Forelimb muscle (tissue), 1 donor: ENCODE measurements around the gene SUN5. TPM values are rescaled to one million over a fixed set of nuclear protein-coding genes. Genes with fewer than 3 reads are reported as not detected.
"Not testable (repeated sequence)": the region's sequence is repeated elsewhere in the genome, so short reads cannot be mapped to it uniquely, and the experiment has no call there.

Source experiments
- DNase-seq: peaks from one replicate; pipeline ENCODE4 v3.0.0-alpha.2; 2013; ENCODE audit warnings: low read depth
- polyA plus RNA-seq: library from polyadenylated mRNA; unstranded; fragments of 120-200 nt; gene quantifications from one replicate; pipeline ENCODE4 v1.2.1, GENCODE V29; 2013; ENCODE audit not compliant: insufficient read length

Gene SUN5
- polyA plus RNA-seq, 1 donor: not detected

- DNase-seq: no peak
These were observed 26.8 kb downstream of the SUN5 start for GRCh38 chr20:32977281-32978008.

DNA sequence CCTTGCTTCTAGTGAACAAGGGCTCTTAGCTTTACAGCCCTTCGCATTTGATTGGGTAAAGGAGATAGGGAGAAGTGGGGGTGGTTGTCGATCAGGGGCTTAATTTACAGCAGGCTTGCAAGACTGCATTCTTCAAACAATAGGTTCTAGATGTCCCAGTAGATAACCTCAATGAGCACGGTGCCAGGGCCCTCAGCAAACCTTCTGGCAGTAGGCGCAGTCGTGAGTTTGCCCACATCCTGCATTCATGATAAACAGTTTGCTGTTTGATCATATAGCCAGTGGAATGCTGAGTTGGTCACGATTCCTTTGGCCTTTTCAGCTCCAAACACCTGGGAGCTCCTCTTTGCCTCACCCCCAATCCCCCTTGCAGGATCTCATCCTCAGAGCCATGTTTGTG lies 27.5 kb downstream of the SUN5 start:
- DNase-seq: no peak

DNA sequence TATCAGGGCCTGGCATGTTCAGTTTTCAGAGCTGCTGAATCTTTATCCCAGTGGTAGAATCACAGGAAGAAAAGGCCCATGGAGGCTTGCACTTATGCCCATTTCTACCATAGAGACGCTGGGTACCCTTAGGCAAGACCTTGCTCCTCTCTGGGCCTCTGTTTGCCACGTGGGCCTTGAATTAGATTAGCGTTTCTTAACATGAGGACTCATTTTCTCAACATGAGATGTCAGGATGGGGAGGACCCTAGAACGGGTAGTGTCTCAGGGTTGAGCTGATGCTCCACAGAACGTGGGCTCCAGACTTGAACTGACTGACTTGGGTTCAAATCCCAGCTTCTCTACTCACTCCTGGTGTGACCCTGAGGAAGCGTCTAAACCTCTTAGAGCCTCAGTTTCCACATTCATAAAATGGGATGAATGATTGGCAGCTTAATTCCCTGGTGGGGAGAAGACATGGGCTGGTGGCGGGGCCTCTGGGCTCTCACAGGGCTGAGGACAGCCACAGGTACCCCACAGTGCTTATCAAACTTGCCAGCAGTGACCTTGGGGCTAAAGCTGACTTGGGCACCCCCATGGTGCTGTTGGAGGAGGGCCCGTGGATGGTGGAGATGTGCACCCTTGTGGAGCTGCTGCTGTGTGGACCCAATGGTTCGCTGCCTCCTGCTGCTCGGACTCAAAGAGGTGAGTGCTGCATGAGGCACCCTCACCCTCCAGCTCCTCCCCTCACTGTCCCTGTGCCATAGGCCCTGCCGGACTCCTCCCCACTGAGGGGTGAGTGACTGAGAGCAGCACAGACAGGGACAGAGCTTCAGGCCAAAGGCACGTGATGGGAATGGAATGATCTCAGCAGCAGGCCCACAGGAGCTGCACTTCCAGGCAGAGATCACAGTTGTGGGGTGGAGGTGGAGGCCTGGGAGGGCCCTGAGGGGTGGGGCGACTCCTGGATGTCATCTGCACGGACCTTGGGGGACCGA lies 28.2 kb downstream of the SUN5 start:
- no peak for DNase-seq

DNA sequence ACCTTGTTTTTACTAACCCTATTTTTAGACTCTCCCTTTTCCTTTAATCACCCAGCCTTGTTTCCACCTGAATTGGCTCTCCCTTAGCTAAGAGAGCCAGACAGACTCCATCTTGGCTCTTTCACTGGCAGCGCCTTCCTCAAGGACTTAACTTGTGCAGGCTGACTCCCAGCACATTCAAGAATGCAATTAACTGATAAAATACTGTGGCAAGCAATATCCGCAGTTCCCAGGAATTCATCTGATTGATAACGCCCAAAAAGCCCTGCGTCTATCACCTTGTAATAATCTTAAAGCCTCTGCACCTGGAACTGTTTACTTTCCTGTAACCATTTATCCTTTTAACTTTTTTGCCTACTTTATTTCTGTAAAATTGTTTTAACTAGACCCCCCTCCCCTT lies 29.1 kb downstream of the SUN5 start:
- not testable (repeated sequence) for DNase-seq

GRCh38 chr20:32974204-32975064 lies 29.8 kb downstream of the SUN5 start:
- DNase-seq: not testable (repeated sequence)

DNA sequence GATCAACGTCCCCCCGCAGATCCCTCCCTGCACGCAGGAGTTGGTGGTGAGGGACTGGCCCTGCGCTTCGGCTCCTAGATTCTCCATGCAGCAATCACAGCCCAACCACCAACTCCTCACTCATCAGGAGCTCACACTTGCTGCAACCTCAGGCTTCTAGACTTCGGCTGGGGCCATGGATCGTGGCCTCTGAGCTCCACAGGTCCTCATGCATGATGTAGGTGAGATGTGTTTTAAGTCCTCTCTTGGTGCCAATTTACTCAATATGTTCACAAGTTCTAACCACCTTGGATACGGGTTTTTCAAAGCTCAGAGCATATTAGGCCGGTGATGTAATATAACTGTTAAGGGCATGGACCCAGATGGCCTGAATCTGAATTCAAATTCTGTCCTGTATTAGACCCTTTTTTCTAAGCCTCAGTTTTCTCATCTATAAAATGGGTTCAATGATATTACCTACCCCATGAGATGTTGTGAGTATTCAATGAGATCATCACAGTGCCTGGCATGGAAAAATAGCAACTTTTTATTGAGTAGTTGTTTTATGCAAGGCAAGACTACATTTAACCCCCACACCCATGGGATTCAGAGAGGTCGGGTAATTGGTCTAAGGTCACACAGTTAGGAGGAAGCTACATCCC lies 31.0 kb downstream of the SUN5 start:
- no peak for DNase-seq

DNA sequence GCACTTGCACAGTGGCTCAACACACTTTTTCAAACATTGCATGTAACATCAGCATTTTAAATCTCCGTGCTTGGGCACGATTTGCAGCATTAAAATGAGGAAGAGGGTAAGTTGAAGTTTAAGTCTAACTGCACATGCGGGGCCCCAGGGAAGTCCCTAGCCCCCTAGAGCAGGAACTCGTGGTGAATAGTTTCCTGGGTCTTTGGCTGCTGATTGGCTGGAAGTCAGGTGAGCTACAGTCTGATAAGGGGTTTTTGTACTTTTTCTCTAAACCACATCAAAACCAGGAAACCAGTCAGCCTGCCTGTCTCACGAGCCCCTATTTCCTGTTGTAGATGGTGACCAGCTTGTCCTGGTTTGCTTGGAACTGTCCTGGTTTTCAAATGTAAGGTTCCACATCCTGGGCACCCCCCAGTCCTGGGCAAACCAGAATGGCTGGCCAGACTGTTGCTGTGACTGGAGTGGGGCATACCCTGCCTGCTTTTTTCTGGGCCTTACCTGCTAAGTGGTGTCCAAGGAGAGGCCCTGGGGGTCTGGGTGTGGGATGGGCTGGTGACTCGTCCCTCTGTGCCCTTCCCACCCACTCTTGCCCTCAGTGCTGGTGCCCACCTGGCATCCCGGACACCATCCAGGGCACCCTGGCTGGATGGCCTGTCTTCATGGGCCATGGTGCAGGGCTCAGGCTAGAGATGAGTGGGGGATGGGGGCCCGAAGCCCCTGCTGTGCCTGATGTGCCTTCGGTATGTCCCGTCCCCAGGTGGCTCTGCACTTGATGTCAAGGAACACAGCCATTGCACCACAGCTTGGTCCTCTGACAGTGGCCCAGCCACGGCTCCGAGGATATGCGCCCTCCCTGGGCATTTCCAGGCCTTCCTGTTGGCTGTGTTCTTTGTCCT lies 31.8 kb downstream of the SUN5 start:
- peak; percentile 6 for DNase-seq

GRCh38 chr20:32971703-32972161 lies 32.5 kb downstream of the SUN5 start:
- no peak for DNase-seq

- no peak for DNase-seq
These were observed 33.3 kb downstream of the SUN5 start for GRCh38 chr20:32970973-32971300.

DNA sequence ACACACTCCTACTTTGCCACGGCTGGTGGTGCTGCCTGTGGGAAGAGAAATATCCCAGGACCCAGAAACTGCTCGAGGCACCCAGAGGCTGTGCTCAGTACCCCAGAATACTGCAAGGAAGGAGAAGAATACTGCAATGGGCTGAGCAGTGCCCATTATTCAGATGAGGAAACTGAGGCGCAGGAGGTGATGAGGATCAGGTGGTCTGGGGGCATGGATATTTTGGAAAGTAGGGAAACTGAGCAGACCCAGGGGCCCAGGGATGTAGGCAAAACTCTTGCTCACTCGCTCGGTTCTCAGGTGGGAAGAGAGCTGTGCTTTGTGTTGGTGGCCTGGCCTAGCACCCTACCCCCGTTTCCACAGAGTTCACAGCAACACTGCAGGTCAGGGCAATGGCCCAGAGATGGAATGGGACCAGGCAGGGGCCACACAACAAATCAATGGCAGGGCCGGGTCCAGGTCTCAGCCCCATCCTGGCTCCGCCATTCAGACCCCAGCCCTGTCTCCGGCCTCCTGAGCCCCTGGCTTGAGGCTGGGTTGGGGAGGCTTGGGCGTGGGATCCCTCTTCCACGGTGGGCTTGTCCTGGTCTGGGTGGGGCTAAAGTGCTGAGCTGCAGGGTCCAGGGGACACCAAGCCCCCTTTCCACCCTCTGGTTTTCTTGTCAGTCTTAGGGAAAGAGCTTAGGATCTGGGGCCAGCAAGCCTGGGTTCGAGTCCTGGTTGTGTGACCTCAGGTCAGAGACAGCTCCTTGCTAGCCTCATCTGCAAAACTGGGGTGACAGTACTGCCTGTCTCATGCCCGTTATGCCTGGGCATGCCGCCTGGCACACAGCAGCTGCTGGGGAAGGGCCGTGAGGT lies 33.9 kb downstream of the SUN5 start:
- DNase-seq: no peak

DNA sequence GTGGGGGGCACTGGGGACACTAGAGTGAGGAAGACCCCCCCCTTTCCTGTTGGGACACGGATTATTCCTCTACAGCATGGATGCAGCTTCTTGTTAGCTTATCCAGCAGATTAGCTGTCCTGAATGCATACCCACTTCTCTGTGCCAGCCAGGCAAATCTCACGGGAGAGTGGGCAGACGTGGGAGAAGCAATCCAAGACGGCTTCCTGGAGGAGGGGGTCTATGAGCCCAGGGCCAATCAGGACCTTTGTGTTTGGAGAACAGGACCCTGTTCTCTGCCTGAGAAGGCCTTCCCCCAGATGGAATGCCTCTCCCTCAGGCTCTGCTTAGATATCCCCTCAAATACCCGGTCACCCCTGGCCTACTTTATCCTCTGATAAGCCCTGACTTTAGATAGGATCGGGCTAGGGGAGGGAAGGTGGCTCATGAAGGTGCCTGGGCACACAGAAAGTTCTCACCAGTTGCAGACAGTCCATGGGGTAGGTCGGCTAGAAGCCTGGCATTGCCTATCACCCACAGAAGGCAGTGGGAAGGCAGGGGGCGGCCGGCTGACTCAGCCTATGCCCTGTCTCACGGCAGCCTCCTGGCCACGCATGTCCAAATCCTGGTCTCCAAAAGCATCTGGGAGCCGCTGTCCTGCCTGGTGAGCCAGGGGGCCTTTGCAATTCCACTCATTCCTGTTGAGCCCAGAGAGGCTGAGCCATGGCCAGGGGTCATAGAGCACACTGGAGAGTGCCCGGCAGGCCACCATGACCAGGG lies 34.7 kb downstream of the SUN5 start:
- DNase-seq: no peak

GRCh38 chr20:32968478-32969241 lies 35.6 kb downstream of the SUN5 start:
- DNase-seq: no peak

DNA sequence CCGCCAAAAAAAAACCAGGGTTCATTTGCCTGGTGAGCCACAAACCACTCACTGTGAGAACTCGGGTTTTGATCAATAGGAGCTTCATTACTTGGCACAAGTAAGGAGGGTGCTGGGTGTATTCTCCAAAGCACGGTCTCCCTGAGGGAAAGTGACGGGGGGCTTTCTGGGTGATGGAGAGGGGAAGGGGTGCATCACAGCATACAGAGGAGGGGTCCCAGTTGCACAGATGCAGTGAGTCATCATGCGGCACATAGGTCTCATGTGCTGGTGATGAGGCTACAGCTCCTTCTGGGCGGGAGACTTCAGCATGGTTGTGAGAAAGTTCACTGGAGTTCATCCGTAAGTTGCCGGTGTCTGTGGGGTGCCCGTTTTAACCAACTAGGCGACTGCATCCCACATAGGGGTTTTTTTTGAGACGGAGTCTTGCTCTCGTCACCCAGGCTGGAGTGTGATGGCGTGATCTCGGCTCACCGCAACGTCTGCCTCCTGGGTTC lies 36.2 kb downstream of the SUN5 start:
- DNase-seq: no peak

- DNase-seq: no peak
These were observed 37.1 kb downstream of the SUN5 start for GRCh38 chr20:32966881-32967781.

DNA sequence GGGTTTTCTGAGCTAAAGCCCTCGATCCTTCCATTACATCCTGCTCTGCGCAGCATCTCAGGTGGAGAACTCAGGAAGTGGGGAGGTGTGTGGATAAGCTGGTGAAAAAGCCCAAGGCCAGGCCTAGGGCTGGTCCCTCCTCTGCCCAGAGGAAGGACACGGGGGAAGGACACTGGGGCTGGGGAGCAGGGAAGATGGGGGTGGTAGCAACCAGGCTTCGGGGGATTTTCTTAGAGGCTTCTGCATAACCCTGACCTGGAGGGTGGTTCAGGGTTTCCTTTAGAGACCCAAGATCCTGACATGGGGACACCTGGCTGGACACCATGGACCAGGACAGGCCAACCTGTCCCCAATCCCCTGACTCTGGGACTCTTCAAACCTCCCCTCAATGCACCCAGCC lies 37.9 kb downstream of the SUN5 start:
- no peak for DNase-seq

DNA sequence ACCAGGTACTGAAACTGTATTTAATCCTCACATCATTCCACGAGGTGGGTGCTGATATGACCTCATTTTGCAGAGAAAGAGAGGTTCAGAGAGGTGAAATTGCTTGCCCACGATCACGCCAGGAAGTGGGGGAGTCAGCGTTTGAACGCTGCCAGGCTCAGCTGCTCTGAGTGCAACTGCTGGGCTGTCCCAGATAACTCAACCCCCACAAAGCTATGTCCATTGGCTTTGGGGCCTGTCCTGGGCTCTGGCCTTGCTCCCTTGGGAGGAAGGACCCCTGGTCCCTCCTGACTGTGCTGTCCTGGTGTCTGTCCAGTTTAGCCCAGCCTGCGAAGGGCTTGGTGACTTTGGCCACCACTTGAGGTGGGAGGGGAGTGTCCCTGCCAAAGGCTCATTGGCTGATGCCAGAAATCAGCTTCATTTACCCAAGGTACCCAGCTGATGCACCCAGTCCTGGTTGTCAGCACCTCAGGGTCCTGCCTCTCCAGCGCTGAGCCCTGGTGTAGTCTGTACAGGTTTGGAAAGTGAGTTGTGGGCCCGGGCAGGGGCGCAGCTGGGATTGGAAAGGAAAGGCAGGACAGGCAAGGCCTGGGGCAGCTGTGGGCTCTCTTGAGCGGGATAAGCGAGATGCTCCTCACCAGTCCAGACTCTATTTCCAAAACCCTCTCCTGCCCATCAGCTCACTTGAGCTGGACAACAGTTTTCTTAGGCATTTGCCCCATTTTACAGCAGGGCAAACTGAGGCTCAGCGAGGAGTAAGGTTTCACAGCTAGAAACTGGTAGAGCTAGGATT lies 38.5 kb downstream of the SUN5 start:
- no peak for DNase-seq
